DOHH2 (cell line): ENCODE results near the gene SKIL.
A peak's percentile ranks its signal among the peaks of the same experiment; 100 is the strongest.
"Not testable (repeated sequence)": the region's sequence is repeated elsewhere in the genome, so short reads cannot be mapped to it uniquely, and the experiment has no call there.

Experiments
- H3F3A ChIP-seq: fragments of 200-600 bp; sonication (generic), shearing (Covaris generic); 2 replicates; pipeline ENCODE4 v1.6.0; 2016; ENCODE audit warnings: antibody characterized with exemption, mild to moderate bottlenecking; ENCODE audit not compliant: control insufficient read depth, insufficient read depth
- H3K27ac ChIP-seq: fragments of 200-600 bp; sonication (generic); 2 replicates; pipeline ENCODE4 v1.5.1; 2014; ENCODE audit warnings: low read depth, mild to moderate bottlenecking, low read length, moderate library complexity
- H3K27me3 ChIP-seq: fragments of 200-600 bp; sonication (generic); 2 replicates; pipeline ENCODE4 v1.6.1; 2014; ENCODE audit warnings: mild to moderate bottlenecking, low read length, mixed read lengths; ENCODE audit not compliant: control insufficient read depth
- H3K36me3 ChIP-seq: fragments of 200-600 bp; sonication (generic); 2 replicates; pipeline ENCODE4 v1.6.1; 2014; ENCODE audit warnings: mild to moderate bottlenecking, low read length, moderate library complexity, mixed read lengths; ENCODE audit not compliant: control insufficient read depth
- H3K4me1 ChIP-seq: fragments of 200-600 bp; sonication (generic); 2 replicates; pipeline ENCODE4 v1.6.1; 2014; ENCODE audit warnings: mild to moderate bottlenecking, low read length, mixed read lengths; ENCODE audit not compliant: control insufficient read depth
- H3K4me2 ChIP-seq: fragments of 200-600 bp; sonication (generic); 2 replicates; pipeline ENCODE4 v1.6.0; 2014; ENCODE audit warnings: mild to moderate bottlenecking, low read length, moderate library complexity
- H3K4me3 ChIP-seq: fragments of 200-600 bp; sonication (generic); 2 replicates; pipeline ENCODE4 v1.5.1; 2014; ENCODE audit warnings: mild to moderate bottlenecking, low read length, mixed read lengths
- H3K79me2 ChIP-seq: fragments of 200-600 bp; sonication (generic); 2 replicates; pipeline ENCODE4 v1.6.1; 2014; ENCODE audit warnings: mild to moderate bottlenecking, low read length, mixed read lengths; ENCODE audit not compliant: control insufficient read depth
- H3K9me2 ChIP-seq: fragments of 200-600 bp; sonication (generic); replicated peaks from 2 replicates; pipeline ENCODE4 v1.6.1; 2014; ENCODE audit warnings: mild to moderate bottlenecking, low read length, mixed read lengths; ENCODE audit not compliant: control insufficient read depth
- H3K9me3 ChIP-seq: fragments of 200-600 bp; sonication (generic); 2 replicates; pipeline ENCODE4 v1.6.1; 2014; ENCODE audit warnings: antibody characterized with exemption, low read length, mixed read lengths; ENCODE audit not compliant: control insufficient read depth, insufficient read depth
- H4K20me1 ChIP-seq: fragments of 200-600 bp; sonication (generic); 2 replicates; pipeline ENCODE4 v1.6.0; 2014; ENCODE audit warnings: low read depth, mild to moderate bottlenecking, antibody characterized with exemption, low read length, moderate library complexity; ENCODE audit not compliant: control insufficient read depth, insufficient read depth
- CTCF ChIP-seq: fragments of 200-600 bp; sonication (generic); IDR thresholded peaks from one replicate; pipeline ENCODE4 v1.5.1; 2014; ENCODE audit warnings: antibody characterized with exemption, mild to moderate bottlenecking, low read depth, low read length; ENCODE audit not compliant: poor library complexity, severe bottlenecking
- EZH2phosphoT487 ChIP-seq: fragments of 200-600 bp; sonication (generic); IDR thresholded peaks from 2 replicates; pipeline ENCODE4 v1.6.1; 2017; ENCODE audit warnings: borderline replicate concordance, mild to moderate bottlenecking, antibody characterized with exemption, low read length, moderate library complexity, mixed read lengths

The SKIL gene

GRCh38 chr3:170323331-170323730 is 34.2 kb upstream of the SKIL start:
- Histone ChIP-seq H3K27me3 (no peaks in the 10 kb centered on the region), H3K36me3 (no peaks in the 10 kb centered on the region), H4K20me1 (no peaks in the 10 kb centered on the region), H3K9me2 (no peaks in the 10 kb centered on the region), H3K4me2 (no peak overlapping the region), H3K9me3 (peaks cover under 1% of the 10 kb centered on the region; the same call in 1 of the 2 replicates), H3K4me3 (no peak overlapping the region), H3K4me1 (0 out of 2 replicates have a peak, but pooled peaks cover 4% of the 10 kb centered on the region), H3K79me2 (no peaks in the 10 kb centered on the region), H3F3A (no peaks in the 10 kb centered on the region), H3K27ac (no peak overlapping the region)
- TF ChIP-seq EZH2phosphoT487 (no peak), CTCF (no peak)

DNA sequence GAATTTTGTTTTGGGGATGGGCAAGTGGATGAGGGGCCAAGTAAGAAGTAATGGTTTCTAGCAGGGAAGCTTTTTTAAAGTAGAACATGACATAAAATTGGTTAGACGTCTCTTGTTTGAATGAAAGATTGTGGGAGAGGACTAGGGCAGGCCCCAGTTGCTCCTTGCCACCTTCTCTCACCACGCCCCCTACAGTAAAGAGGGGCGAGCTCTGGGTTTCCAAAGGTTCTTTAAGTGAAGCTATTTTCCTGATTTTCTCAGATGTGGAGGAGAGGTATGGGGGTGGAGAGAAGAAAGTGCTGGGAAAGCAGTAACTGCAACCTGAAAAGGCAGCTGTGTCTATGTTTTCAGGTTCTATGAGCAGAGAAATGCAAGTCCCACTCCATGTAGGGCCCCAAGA is 32.6 kb upstream of the SKIL start:
- Histone ChIP-seq H3K36me3 (no peaks in the 10 kb centered on the region), H3K4me3 (no peak overlapping the region), H3K4me2 (no peak overlapping the region), H3F3A (no peaks in the 10 kb centered on the region), H3K4me1 (0 out of 2 replicates have a peak, but pooled peaks cover 4% of the 10 kb centered on the region), H3K27me3 (no peaks in the 10 kb centered on the region), H3K27ac (no peak overlapping the region), H3K79me2 (no peaks in the 10 kb centered on the region), H3K9me3 (peaks cover 3% of the 10 kb centered on the region; the same call in 1 of the 2 replicates), H4K20me1 (no peaks in the 10 kb centered on the region), H3K9me2 (no peaks in the 10 kb centered on the region)
- peak; percentile 29 for TF ChIP-seq CTCF
- TF ChIP-seq EZH2phosphoT487, result no peak

- H3K27ac ChIP-seq, result no peak overlapping the region
- TF ChIP-seq EZH2phosphoT487 (no peak), CTCF (no peak)
Measured at GRCh38 chr3:170327040-170327808, 30.3 kb upstream of the SKIL start.

DNA sequence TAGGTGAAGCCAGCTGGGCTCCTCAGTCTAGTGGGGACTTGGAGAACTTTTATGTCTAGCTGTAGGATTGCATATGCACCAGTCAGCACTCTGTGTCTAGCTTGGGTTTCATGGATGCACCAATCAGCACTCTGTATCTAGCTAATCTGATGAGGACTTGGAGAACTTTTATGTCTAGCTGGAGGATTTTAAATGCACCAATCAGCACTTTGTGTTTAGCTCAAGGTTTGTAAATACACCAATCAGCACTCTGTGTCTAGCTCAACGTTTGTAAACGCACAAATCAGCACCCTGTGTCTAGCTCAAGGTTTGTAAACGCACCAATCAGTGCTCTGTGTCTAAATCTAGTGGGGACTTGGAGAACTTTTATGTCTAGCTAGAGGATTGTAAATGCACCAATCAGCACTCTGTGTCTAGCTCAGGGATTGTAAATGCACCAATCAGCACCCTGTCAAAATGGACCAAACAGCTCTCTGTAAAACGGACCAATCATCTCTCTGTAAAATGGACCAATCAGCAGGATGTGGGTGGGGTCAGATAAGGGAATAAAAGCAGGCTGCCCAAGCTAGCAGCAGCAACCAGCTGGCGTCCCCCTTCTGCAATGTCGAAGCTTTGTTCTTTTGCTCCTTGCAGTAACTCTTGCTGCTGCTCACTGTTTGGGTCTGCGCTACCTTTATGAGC is 29.5 kb upstream of the SKIL start:
- not testable (repeated sequence) for H4K20me1 ChIP-seq, H3K4me3 ChIP-seq, H3K4me2 ChIP-seq, H3K27ac ChIP-seq, H3K36me3 ChIP-seq, H3K9me2 ChIP-seq, H3K79me2 ChIP-seq, H3F3A ChIP-seq, H3K4me1 ChIP-seq, H3K9me3 ChIP-seq, H3K27me3 ChIP-seq

More at GRCh38 chr3:170327040-170327808, 30.3 kb upstream of the SKIL start:
- no peaks in the 10 kb centered on the region for H3K36me3 ChIP-seq
- H3F3A ChIP-seq, result no peaks in the 10 kb centered on the region
- H3K4me1 ChIP-seq, result peaks cover 5% of the 10 kb centered on the region
- no peaks in the 10 kb centered on the region for H3K79me2 ChIP-seq
- no peaks in the 10 kb centered on the region for H3K9me2 ChIP-seq
- H3K4me3 ChIP-seq, result no peak overlapping the region
- H3K4me2 ChIP-seq, result no peak overlapping the region
- H3K27me3 ChIP-seq, result no peaks in the 10 kb centered on the region
- peaks cover 3% of the 10 kb centered on the region; the same call in 1 of the 2 replicates for H3K9me3 ChIP-seq
- no peaks in the 10 kb centered on the region for H4K20me1 ChIP-seq
